ENCODE measurements around the gene CUX1.

- TF ChIP-seq YY1 (IDR thresholded peaks at IDR 0.05; ENCODE audit: insufficient read depth, insufficient read length) (no peak), SUZ12 (IDR thresholded peaks at IDR 0.05; ENCODE audit: extremely low read depth, insufficient read depth, insufficient read length) (no peak), ZNF274 (IDR thresholded peaks at IDR 0.05; ENCODE audit: low read depth, low read length) (no peak)
Observed at GRCh38 chr7:101782896-101783295, 34.5 kb upstream of the CUX1 start.

Measured in NT2/D1 (cell line).